Parathyroid adenoma (tissue), 2 donors: ENCODE measurements around the gene ZXDC.

Experiments
- H2AFZ ChIP-seq: fragments of 300-600 bp; sonication (generic); one replicate; pipeline ENCODE4 v1.7.0; 2017; ENCODE audit warnings: antibody characterized with exemption, mild to moderate bottlenecking
- H3K27ac ChIP-seq: fragments of 300-600 bp; sonication (generic); one replicate; pipeline ENCODE4 v1.7.0; 2017
- H3K27me3 ChIP-seq: fragments of 300-600 bp; sonication (generic); one replicate; pipeline ENCODE4 v1.7.0; 2017; ENCODE audit warnings: low read length; ENCODE audit not compliant: control insufficient read depth, insufficient read depth
- H3K36me3 ChIP-seq: fragments of 300-600 bp; sonication (generic); one replicate; pipeline ENCODE4 v1.7.0; 2017; ENCODE audit warnings: low read length; ENCODE audit not compliant: control insufficient read depth, insufficient read depth
- H3K4me1 ChIP-seq: fragments of 300-600 bp; sonication (generic); one replicate; pipeline ENCODE4 v1.7.0; 2017; ENCODE audit warnings: control low read depth
- H3K4me2 ChIP-seq: fragments of 300-600 bp; sonication (generic); one replicate; pipeline ENCODE4 v1.7.0; 2017; ENCODE audit warnings: low read length
- H3K4me3 ChIP-seq: fragments of 300-600 bp; sonication (generic); one replicate; pipeline ENCODE4 v1.7.0; 2017; ENCODE audit warnings: low read depth, low read length
- H3K79me2 ChIP-seq: fragments of 300-600 bp; sonication (generic); one replicate; pipeline ENCODE4 v1.7.0; 2017; ENCODE audit warnings: control low read depth
- H3K9ac ChIP-seq: fragments of 300-600 bp; sonication (generic); one replicate; pipeline ENCODE4 v1.7.0; 2017; ENCODE audit warnings: mild to moderate bottlenecking
- H3K9me3 ChIP-seq: fragments of 300-600 bp; sonication (generic); one replicate; pipeline ENCODE4 v1.7.0; 2017; ENCODE audit warnings: low read length; ENCODE audit not compliant: control insufficient read depth
- TF ChIP-seq, protein P1 (sequence below): fragments of 300-600 bp; sonication (generic); IDR thresholded peaks from one replicate; pipeline ENCODE4 v1.7.0; 2017; ENCODE audit warnings: antibody characterized with exemption, mild to moderate bottlenecking
- donor health status: primary hyperparathyroidism.

ZXDC gene

DNA sequence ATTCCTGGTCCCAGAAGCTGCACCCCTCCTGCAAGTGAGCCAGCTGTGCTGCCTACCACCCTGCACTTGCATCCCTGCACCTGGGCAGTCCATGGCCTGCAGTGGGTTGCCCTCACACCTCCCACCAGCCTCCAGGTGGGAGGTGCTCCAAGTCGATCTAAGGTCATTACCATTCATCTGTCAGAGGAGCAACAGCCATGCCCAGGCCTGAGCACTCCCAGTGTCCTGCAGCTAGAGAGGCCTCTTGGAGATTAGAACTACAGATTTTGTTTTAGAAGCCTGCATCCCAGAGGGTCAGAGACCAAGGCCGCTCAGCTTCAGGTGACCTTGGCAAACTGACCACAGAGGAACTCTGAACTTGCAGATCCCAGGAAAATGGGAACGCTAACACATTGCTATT, 9.0 kb upstream of the ZXDC start:
- Histone ChIP-seq H3K4me1 (peaks cover 8% of the 10 kb centered on the region), H3K36me3 (no peaks in the 10 kb centered on the region)

DNA sequence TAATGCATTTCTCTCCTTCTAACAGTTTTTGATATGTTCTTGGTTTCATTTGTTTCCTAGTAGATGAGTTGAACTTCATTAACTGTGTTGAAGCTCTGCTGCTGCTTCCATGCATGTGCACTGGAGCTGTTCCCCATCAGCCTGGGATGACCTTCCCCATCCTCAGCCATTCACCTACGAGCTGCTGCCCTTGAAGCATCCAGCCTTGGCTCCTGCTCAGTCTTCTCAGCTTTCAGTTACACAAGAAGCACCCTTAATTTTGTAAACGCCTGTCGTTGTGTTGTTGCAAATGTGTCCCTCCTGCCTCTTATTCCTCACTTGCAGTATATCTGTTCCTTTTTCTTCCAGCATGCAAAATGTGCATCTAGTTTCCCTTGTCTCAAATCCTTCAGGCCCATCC, 8.5 kb upstream of the ZXDC start:
- Histone ChIP-seq H3K4me1 (peaks cover 8% of the 10 kb centered on the region), H3K4me3 (no peak overlapping the region), H3K79me2 (no peaks in the 10 kb centered on the region), H3K27ac (no peak overlapping the region), H3K9ac (no peak overlapping the region), H3K36me3 (no peaks in the 10 kb centered on the region), H3K9me3 (no peaks in the 10 kb centered on the region), H3K4me2 (no peak overlapping the region), H2AFZ (peak overlapping the region; percentile 56), H3K27me3 (no peaks in the 10 kb centered on the region)
- TF ChIP-seq, protein P1, sequence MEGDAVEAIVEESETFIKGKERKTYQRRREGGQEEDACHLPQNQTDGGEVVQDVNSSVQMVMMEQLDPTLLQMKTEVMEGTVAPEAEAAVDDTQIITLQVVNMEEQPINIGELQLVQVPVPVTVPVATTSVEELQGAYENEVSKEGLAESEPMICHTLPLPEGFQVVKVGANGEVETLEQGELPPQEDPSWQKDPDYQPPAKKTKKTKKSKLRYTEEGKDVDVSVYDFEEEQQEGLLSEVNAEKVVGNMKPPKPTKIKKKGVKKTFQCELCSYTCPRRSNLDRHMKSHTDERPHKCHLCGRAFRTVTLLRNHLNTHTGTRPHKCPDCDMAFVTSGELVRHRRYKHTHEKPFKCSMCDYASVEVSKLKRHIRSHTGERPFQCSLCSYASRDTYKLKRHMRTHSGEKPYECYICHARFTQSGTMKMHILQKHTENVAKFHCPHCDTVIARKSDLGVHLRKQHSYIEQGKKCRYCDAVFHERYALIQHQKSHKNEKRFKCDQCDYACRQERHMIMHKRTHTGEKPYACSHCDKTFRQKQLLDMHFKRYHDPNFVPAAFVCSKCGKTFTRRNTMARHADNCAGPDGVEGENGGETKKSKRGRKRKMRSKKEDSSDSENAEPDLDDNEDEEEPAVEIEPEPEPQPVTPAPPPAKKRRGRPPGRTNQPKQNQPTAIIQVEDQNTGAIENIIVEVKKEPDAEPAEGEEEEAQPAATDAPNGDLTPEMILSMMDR = no peak

More for the DNA sequence above, 9.0 kb upstream of the ZXDC start:
- no peak overlapping the region for H3K9ac ChIP-seq
- H3K27ac ChIP-seq = no peak overlapping the region
- H3K9me3 ChIP-seq = no peaks in the 10 kb centered on the region
- H3K27me3 ChIP-seq = no peaks in the 10 kb centered on the region
- H2AFZ ChIP-seq = peak overlapping the region; percentile 56
- TF ChIP-seq, protein P1 = no peak
- H3K4me3 ChIP-seq = no peak overlapping the region
- H3K79me2 ChIP-seq = no peaks in the 10 kb centered on the region
- H3K4me2 ChIP-seq = no peak overlapping the region

DNA sequence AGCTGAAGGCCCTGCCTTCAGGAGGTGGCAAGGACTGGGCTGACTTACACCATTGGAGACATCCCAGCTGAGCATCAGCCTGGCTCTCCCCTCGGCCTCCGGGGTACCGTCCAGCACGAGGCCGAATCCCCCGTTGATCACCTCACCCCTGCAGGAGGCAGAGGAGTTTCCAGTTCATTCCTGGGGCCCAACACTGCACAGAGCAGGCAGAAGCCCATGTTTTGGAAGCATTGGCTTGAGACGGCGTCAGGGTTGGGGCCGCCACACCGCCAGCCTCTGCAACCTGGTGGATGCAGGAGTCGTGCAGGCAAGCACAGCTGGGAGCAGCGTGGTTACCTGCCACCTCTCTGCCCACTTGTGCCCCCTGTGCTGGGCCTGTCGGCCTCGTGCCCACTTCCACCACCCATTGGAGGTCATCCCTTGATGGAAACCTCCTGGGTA, 7.7 kb upstream of the ZXDC start:
- no peaks in the 10 kb centered on the region for H3K27me3 ChIP-seq
- no peak overlapping the region for H3K27ac ChIP-seq
- no peak overlapping the region for H3K9ac ChIP-seq
- no peak overlapping the region for H2AFZ ChIP-seq
- H3K4me3 ChIP-seq = no peak overlapping the region
- no peaks in the 10 kb centered on the region for H3K79me2 ChIP-seq
- H3K36me3 ChIP-seq = no peaks in the 10 kb centered on the region
- H3K4me2 ChIP-seq = no peak overlapping the region
- TF ChIP-seq, protein P1 = no peak
- peaks cover 8% of the 10 kb centered on the region for H3K4me1 ChIP-seq
- no peaks in the 10 kb centered on the region for H3K9me3 ChIP-seq

DNA sequence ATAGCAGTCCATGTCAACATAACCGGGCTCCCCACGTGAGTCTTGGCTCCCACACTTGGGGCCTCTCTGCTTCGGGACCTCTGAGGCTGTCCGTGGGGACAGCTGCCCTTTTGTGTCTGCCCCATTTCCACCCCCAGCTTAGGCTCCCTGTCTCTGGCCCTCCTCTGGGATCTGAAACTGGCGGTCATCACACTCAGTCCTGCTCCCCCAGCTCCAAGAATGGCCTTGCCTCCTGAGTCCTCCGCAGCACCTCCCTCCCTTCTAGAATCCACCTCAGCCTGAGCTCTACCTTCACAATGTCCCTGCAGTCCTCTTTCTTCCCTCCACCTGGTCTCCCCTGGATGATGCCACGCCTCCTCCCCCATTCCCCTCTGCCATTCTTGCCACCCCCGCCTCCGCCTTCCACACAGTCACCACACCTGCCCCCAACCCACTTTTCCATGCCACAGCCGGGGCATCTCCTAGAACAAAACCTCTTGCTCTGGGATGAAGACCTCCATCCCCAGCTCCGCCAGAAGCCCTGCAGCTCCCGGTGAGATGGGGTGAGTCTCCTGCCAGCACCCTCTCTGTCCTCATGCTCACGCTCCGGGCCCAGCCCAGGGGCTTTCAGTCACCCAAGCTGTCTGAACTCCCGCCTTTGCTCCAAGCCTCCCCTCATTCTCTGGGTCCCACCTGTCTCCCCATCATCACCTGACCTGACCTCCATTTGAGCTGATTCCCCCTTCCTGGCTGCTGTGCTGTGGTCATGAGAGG, 7.0 kb upstream of the ZXDC start:
- no peak overlapping the region for H2AFZ ChIP-seq
- H3K27me3 ChIP-seq = no peaks in the 10 kb centered on the region
- TF ChIP-seq, protein P1 = no peak
- H3K4me2 ChIP-seq = no peak overlapping the region
- H3K9me3 ChIP-seq = no peaks in the 10 kb centered on the region
- no peaks in the 10 kb centered on the region for H3K79me2 ChIP-seq
- H3K27ac ChIP-seq = no peak overlapping the region
- no peaks in the 10 kb centered on the region for H3K36me3 ChIP-seq
- peaks cover 8% of the 10 kb centered on the region for H3K4me1 ChIP-seq
- H3K9ac ChIP-seq = no peak overlapping the region
- no peak overlapping the region for H3K4me3 ChIP-seq
